Cardiac fibroblast (primary cell): Measurements from ENCODE around the gene PIK3R1.

Source experiments
- DNase-seq, 2 donors: peaks; one replicate each; pipeline versions ENCODE4 v3.0.0 to v3.0.0-alpha.2; 2010; ENCODE audit warnings: low read depth in 2 of 2
- H3K4me3 ChIP-seq, 2 donors: replicated peaks in 1 of 2; 1 replicate in 1 of 2; 2 replicates in 1 of 2; pipeline ENCODE4 v1.5.1; 2011; ENCODE audit warnings: low read depth in 2 of 2, low read length in 2 of 2, mild to moderate bottlenecking in 2 of 2, moderate library complexity in 1 of 2
- TF ChIP-seq, protein P1 (sequence below): IDR thresholded peaks from one replicate; pipeline ENCODE4 v1.5.1; 2011; ENCODE audit warnings: low read depth, mild to moderate bottlenecking, low read length, inconsistent platforms

Gene PIK3R1

DNA sequence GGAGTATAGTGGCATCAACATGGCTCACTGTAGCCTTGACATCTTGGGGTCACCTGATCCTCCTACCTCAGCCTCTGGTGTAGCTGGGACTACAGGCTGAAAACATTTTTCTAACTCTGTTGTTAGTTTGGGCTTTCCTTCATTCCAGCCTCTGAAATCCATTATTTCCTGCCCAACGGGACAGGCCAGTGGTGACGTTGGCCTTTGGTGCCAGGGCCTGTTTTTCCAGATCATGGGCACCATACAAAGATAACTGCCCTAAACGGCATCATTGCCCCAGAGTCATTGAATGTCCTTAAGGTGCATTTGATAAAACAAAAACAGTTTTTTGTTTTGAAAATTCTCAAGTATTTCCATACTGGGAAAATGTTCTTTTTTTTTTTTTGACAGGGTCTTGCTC is 32.1 kb downstream of the PIK3R1 start:
- DNase-seq: no peak
- TF ChIP-seq, protein P1, sequence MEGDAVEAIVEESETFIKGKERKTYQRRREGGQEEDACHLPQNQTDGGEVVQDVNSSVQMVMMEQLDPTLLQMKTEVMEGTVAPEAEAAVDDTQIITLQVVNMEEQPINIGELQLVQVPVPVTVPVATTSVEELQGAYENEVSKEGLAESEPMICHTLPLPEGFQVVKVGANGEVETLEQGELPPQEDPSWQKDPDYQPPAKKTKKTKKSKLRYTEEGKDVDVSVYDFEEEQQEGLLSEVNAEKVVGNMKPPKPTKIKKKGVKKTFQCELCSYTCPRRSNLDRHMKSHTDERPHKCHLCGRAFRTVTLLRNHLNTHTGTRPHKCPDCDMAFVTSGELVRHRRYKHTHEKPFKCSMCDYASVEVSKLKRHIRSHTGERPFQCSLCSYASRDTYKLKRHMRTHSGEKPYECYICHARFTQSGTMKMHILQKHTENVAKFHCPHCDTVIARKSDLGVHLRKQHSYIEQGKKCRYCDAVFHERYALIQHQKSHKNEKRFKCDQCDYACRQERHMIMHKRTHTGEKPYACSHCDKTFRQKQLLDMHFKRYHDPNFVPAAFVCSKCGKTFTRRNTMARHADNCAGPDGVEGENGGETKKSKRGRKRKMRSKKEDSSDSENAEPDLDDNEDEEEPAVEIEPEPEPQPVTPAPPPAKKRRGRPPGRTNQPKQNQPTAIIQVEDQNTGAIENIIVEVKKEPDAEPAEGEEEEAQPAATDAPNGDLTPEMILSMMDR: no peak
- H3K4me3 ChIP-seq: no peak overlapping the region

DNA sequence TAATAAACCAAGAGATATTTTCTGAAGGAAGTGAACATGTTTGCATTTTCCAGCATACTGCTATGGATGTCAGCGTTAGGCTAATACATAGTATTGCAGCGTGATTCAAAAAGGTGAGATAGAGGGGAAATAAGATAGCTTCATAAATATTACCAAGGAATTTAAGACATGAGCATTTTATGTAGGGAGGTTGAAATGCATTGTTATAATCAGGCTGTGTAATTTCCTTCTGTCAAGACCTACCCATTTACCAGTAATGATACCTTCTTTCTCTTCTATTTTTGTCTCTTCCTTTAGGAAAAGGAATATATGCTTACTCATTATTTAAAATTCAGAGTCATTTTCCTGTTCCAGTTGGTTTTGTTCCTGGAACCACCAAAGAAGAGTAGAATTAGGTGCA is 33.3 kb downstream of the PIK3R1 start:
- TF ChIP-seq, protein P1: no peak
- no peak overlapping the region for H3K4me3 ChIP-seq
- DNase-seq: no peak

DNA sequence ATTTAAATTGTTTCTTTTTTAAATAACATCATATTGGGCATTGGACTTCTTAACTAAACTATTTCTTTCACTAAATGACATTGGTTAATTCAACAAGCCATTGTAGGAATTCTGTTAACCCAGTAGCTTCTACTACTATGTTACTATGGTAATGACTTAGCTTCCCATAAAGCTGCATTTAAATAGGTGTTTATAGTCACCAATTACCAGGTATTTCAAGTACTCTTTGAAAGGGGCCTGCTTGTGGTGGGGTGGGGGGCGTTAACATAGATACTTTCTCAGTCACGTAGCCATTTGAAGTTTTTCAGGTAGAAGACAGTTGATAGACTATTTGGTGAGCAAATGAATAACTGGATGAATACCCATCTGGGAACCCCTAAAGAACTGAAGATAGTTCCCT is 34.0 kb downstream of the PIK3R1 start:
- H3K4me3 ChIP-seq: no peak overlapping the region
- DNase-seq: no peak
- TF ChIP-seq, protein P1: no peak

DNA sequence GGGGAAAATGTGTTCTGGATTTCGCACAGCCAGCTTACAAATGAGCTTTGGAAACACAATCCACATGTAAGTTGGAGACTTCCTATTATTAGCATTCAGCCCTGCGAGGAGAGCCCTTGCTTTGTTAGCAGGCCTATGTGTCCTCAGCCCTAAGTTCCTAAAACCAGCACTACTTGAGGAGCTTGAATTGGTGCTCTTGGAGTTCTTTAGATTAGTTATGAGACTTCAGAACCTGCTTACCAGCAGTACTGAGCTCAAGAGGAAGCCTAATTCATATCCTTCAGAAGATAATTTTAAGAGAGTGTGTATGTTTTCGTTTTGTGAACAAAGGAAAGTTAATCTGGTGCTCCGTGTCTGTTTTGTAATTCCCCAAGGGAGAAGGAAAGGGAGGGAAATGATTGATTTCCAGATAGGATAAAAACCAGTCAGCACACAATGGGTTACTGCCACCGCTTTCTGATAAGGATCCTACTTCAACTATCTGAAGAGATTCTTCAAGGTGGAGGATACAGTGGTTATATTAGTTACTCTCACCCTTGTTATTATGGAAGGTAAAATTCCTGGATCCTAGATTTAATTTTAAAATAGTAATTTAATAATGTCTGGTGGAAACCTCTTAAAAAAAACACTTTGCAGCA is 35.2 kb downstream of the PIK3R1 start:
- TF ChIP-seq, protein P1: no peak
- H3K4me3 ChIP-seq: no peak overlapping the region
- no peak for DNase-seq

DNA sequence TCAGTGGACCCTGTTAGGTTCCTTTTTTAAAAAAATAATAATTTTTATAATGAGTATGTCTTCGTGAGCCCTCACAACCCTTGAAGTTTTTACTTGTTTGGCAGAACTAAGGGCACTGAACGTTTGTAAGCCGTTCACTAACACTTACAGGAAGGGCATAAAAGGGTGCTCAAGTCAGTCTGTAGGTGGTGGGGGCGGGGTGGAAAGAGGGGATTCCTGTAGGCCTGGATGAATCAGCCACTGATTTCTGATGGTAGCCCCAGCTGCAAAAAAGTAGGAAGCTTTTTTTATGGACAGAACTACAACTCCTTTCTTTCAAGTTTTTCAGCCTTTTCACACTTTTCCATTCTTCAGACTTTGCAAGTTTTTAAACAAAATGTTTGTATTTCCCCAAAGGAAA is 35.8 kb downstream of the PIK3R1 start:
- DNase-seq: peak; percentile 48 to 50
- TF ChIP-seq, protein P1: no peak
- H3K4me3 ChIP-seq: no peak overlapping the region

DNA sequence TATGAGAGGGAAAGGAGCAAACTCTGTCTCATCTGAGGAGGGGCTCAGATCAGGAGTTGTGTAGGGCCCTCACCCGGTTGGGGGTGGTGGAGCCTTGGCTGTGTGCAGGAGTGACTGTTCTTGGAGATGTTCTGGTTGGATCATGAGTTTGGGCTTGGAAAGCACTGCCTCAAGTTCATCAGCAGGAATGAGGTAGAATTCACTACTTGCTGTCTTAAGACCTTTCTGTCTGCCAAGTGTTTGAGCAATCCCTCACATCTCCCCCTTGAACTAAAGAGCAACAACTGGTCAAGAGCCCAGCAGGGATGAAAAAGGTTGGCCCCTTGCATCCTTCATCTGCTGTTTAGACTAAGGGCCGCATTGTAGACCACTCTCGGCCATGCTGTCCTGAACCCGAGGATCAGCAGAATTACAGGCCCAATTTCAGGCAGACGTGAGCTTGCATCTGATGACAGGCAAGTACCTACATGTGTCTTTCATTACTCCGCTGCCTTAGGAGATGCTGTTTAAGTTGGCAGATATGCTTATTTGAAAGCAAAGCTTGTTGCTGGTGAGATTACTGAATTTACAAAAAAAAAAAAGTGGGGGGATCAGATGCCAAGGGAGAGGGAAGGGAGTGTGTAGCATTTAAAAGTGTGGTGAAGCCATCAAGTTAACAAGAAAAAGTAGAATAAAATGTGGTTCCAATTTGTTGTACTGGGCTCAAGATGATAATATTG is 36.4 kb downstream of the PIK3R1 start:
- peak; percentile 71 to 89 for DNase-seq
- TF ChIP-seq, protein P1: no peak
- H3K4me3 ChIP-seq: no peak overlapping the region
